ENCODE results near the gene PDE8A. TPM values are rescaled to one million over a fixed set of nuclear protein-coding genes. Genes with fewer than 3 reads are reported as not detected.

Gene PDE8A
- total RNA-seq, 1 donor, result 16.8 TPM

GRCh38 chr15:85047271-85047948 is 65.8 kb downstream of the PDE8A start:
- peak overlapping the region; percentile 7 for H3K4me3 ChIP-seq (ENCODE audit: low read depth, low read length)
- no peak for TF ChIP-seq CTCF (IDR thresholded peaks at IDR 0.05; ENCODE audit: insufficient read depth, low read depth, low read length)
- DNase-seq (ENCODE audit: low read depth), result peak; percentile 98

- peak; percentile 41 for DNase-seq (ENCODE audit: low read depth)
- no peak overlapping the region for H3K4me3 ChIP-seq (ENCODE audit: low read depth, low read length)
These were observed 66.8 kb downstream of the PDE8A start for GRCh38 chr15:85048430-85048829.

GRCh38 chr15:85049805-85050204 is 68.1 kb downstream of the PDE8A start:
- no peak for TF ChIP-seq CTCF (IDR thresholded peaks at IDR 0.05; ENCODE audit: insufficient read depth, low read depth, low read length)
- H3K4me3 ChIP-seq (ENCODE audit: low read depth, low read length), result no peak overlapping the region
- no peak for DNase-seq (ENCODE audit: low read depth)

More at GRCh38 chr15:85048430-85048829, 66.8 kb downstream of the PDE8A start:
- no peak for TF ChIP-seq CTCF (IDR thresholded peaks at IDR 0.05; ENCODE audit: insufficient read depth, low read depth, low read length)

- H3K4me3 ChIP-seq (ENCODE audit: low read depth, low read length), result no peak overlapping the region
- no peak for DNase-seq (ENCODE audit: low read depth)
- TF ChIP-seq CTCF (IDR thresholded peaks at IDR 0.05; ENCODE audit: insufficient read depth, low read depth, low read length), result no peak
These were observed 78.1 kb downstream of the PDE8A start for GRCh38 chr15:85059734-85060133.

GRCh38 chr15:85062560-85062959 is 80.9 kb downstream of the PDE8A start:
- no peak for TF ChIP-seq CTCF (IDR thresholded peaks at IDR 0.05; ENCODE audit: insufficient read depth, low read depth, low read length)
- DNase-seq (ENCODE audit: low read depth), result no peak

GRCh38 chr15:85063088-85063487 is 81.4 kb downstream of the PDE8A start:
- DNase-seq (ENCODE audit: low read depth), result peak; percentile 23
- no peak overlapping the region for H3K4me3 ChIP-seq (ENCODE audit: low read depth, low read length)

More at GRCh38 chr15:85062560-85062959, 80.9 kb downstream of the PDE8A start:
- H3K4me3 ChIP-seq (ENCODE audit: low read depth, low read length), result no peak overlapping the region

More at GRCh38 chr15:85063088-85063487, 81.4 kb downstream of the PDE8A start:
- no peak for TF ChIP-seq CTCF (IDR thresholded peaks at IDR 0.05; ENCODE audit: insufficient read depth, low read depth, low read length)

Measured in fibroblast of villous mesenchyme (primary cell).